ENCODE data around the gene TBX2. TPM values are rescaled to one million over a fixed set of nuclear protein-coding genes. Genes with fewer than 3 reads are reported as not detected.

TBX2 gene
- total RNA-seq = 1.4 TPM

DNA sequence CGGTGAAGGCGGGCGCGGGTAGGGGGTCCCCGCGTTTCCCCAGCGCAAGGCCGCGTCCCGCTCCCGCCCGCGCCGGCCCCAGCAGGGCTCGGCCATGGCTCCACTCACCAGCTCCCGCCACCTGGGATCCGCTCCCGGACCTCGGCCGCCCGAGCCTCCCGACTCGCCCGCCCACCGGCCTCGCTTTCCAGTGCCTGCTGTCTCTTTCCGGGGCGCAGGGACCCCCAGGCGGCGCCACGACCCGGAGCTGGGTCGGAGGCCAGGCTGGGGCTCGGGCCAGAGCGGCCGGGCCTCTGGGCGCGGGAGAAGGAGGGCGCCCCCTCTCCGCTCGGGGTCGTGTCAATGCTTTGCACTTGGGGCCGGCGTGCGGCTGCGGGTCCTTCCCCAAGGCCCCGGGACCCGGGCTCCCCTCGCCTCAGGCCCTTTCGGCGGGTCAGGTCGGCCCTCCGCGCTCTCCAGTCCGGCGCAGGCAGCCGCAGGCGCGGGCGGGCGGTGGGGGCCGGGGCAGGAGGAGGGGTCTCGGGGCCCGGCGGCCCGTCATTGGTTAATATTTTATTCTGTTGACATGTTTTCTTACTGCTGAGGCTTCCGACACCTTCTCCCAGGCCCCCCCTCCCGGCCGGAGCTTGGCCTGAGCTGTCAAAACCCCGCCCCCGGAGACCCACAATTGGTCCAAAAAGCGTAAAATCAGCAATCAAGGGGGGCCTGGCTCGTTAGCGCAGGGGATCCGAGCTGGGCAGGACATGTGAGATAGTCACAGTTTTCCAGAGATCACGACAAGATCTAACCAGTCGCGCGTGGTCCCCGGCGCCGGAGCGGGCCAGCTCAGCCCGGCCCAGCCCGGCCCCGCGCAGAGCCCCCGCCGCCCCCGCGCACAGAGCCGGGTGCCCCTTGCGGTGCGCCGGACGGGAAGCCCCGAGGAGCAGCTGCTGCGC is at the start of gene TBX2:
Gene TBX2, plus strand, starts transcription at position 713 of the 935 bp plus-strand sequence. CDS start 334 bp downstream, outside the sequence.

GRCh38 chr17:61452301-61453290 is 53.0 kb downstream of the TBX2 start, which contains the start of gene TBX4:
Gene TBX4 (plus strand): TSS chr17:61452422. CDS start chr17:61456491, 4,069 bp downstream.

Other genes starting within 250 kb of the TBX2 start
- gene TBX4, start 52.6 kb downstream of the TBX2 start, total RNA-seq = not detected
- gene NACA2, start 191.4 kb downstream of the TBX2 start, total RNA-seq = not detected